K562 (cell line): ENCODE results near the gene CAMP. TPM values are rescaled to one million over a fixed set of nuclear protein-coding genes. Genes with fewer than 3 reads are reported as not detected.

ENCODE experiments used
- ATAC-seq: fragments of 200-7000 bp; cut with Tn5 transposase; 3 replicates; pipeline ENCODE4 v1.9.1; 2020; ENCODE audit warnings: moderate library complexity
- BruUV-seq: library from RNA; stranded (reverse); fragments of 400-500 nt; replicated peaks from 2 replicates; lab custom pipeline; 2021; lab: Mats Ljungman, UMichigan
- CTCF ChIA-PET: fragments of 300-600 bp; formaldehyde crosslinking; extraction: SDS; loops from one replicate; lab custom pipeline; 2021; ENCODE audit warnings: low intra/inter-chr PET ratio; lab: Yijun Ruan, JAX
- POLR2A ChIA-PET: fragments of 300-600, 350-650 bp; sonication (Branson Sonifier 250); formaldehyde crosslinking; extraction: SDS; loops from one replicate; lab custom pipeline; 2021; ENCODE audit warnings: antibody characterized with exemption, inconsistent platforms; lab: Yijun Ruan, JAX
- DNase-seq, 4 experiments: peaks; one replicate each; pipeline versions ENCODE4 v3.0.0 to v3.0.0-alpha.2; 2011 to 2018; ENCODE audit warnings: low spot score in 3 of 4, mixed read lengths in 3 of 4; ENCODE audit errors: extremely low read depth in 1 of 4
- FAIRE-seq: peaks from 2 replicates; lab custom pipeline; 2011; peaks lifted over from hg19 to GRCh38; lab: Jason Lieb, UNC
- H2AFZ ChIP-seq: 2 replicates; pipeline ENCODE4 v1.6.0; 2011; ENCODE audit warnings: low read depth, low read length, control low read depth, inconsistent platforms
- H3K27ac ChIP-seq: fragments of 200-600 bp; 3 replicates; pipeline ENCODE4 v1.8.0; 2011; ENCODE audit warnings: low read depth, mild to moderate bottlenecking, control low read depth, inconsistent platforms, low read length, moderate library complexity, mixed read lengths; ENCODE audit errors: extremely low read depth
- H3K27me3 ChIP-seq, 2 experiments: fragments of 300-600 bp in 1 of 2; 2 replicates in 1 of 2; 3 replicates in 1 of 2; pipeline versions ENCODE4 v1.6.0 to v1.8.0; 2011; ENCODE audit warnings: inconsistent platforms in 2 of 2, low read length in 2 of 2, mild to moderate bottlenecking in 1 of 2, mixed read lengths in 1 of 2, moderate library complexity in 1 of 2; ENCODE audit not compliant: control insufficient read depth in 2 of 2, insufficient read depth in 2 of 2
- H3K36me3 ChIP-seq: fragments of 300-600 bp; 3 replicates; pipeline ENCODE4 v1.8.0; 2011; ENCODE audit warnings: mild to moderate bottlenecking, low read length, inconsistent platforms; ENCODE audit not compliant: control insufficient read depth, insufficient read depth
- H3K4me1 ChIP-seq, 2 experiments: fragments of 200-600 bp in 1 of 2; replicated peaks in 1 of 2; 2 replicates in 1 of 2; 3 replicates in 1 of 2; pipeline versions ENCODE4 v1.5.1 to v1.8.0; 2011; ENCODE audit warnings: inconsistent platforms in 2 of 2, low read length in 2 of 2, mild to moderate bottlenecking in 1 of 2, mixed read lengths in 1 of 2, moderate library complexity in 1 of 2; ENCODE audit not compliant: control insufficient read depth in 2 of 2, insufficient read depth in 2 of 2
- H3K4me2 ChIP-seq: 2 replicates; pipeline ENCODE4 v1.6.1; 2011; ENCODE audit warnings: low read length, control low read depth, inconsistent platforms, mixed read lengths; ENCODE audit not compliant: insufficient read depth
- H3K4me3 ChIP-seq: fragments of 200-600 bp; sonication (generic), shearing (Covaris generic); 2 replicates; pipeline ENCODE4 v1.5.1; 2016; ENCODE audit warnings: control low read depth, inconsistent platforms
- H3K79me2 ChIP-seq: fragments of 200-600 bp; 3 replicates; pipeline ENCODE4 v1.8.0; 2011; ENCODE audit warnings: low read length, inconsistent platforms; ENCODE audit not compliant: control insufficient read depth, insufficient read depth
- H3K9ac ChIP-seq, 2 experiments: 2 replicates each; pipeline versions ENCODE4 v1.6.0 to v1.6.1; 2011; ENCODE audit warnings: low read depth in 2 of 2, low read length in 2 of 2, control low read depth in 1 of 2, inconsistent platforms in 1 of 2, mild to moderate bottlenecking in 1 of 2, mixed read lengths in 1 of 2; ENCODE audit not compliant: insufficient read depth in 1 of 2
- H3K9me1 ChIP-seq: one replicate; pipeline ENCODE4 v1.6.0; 2011; ENCODE audit warnings: inconsistent platforms, mild to moderate bottlenecking, low read length, moderate library complexity; ENCODE audit not compliant: control insufficient read depth, insufficient read depth
- H3K9me3 ChIP-seq: replicated peaks from 2 replicates; pipeline ENCODE4 v1.5.1; 2011; ENCODE audit warnings: low read depth, low read length, inconsistent platforms; ENCODE audit not compliant: control insufficient read depth, insufficient read depth
- H4K20me1 ChIP-seq: replicated peaks from 2 replicates; pipeline ENCODE4 v1.6.1; 2011; ENCODE audit warnings: low read length, inconsistent platforms, mixed read lengths; ENCODE audit not compliant: control insufficient read depth, insufficient read depth
- KAT2B ChIP-seq: IDR thresholded peaks from one replicate; pipeline ENCODE4 v1.6.1; 2012; ENCODE audit warnings: low read depth, mild to moderate bottlenecking, control low read depth, inconsistent platforms, low read length, moderate library complexity
- MAFF ChIP-seq: IDR thresholded peaks from 2 replicates; pipeline ENCODE4 v1.6.1; 2012; ENCODE audit warnings: low read length, improper control_type of control experiment
- SOX6 ChIP-seq: fragments of 450-650 bp; IDR thresholded peaks from 2 replicates; pipeline ENCODE4 v1.6.1; 2014; ENCODE audit warnings: mild to moderate bottlenecking
- WGBS: fragments of 100-300 bp; shearing (Covaris generic); methylation state at CpG from one replicate; pipeline ENCODE4 v1.1.6; 2016; ENCODE audit warnings: low coverage, mixed read lengths; ENCODE audit not compliant: insufficient coverage; ENCODE audit errors: missing lambda C conversion rate; 5-methylcytosine and 5-hydroxymethylcytosine counted together
- in situ Hi-C: fragments of 300-500 bp; cut with MboI; formaldehyde crosslinking; loops from 4 replicates; pipeline ENCODE4 v1.15.0; 2018; ENCODE audit warnings: inconsistent platforms, mixed read lengths
- intact Hi-C: fragments of 100-400 bp; cut with micrococcal nuclease; formaldehyde crosslinking; loops from 2 replicates; pipeline ENCODE4 v1.14.2; 2022
- polyA plus RNA-seq, 8 experiments: library from polyadenylated mRNA; depleted of rRNA in 4 of 8; stranded (reverse) in 5 of 8; unstranded in 3 of 8; fragments of >200 nt; fragmentation: Nextera tagmentation in 2 of 8; fragmentation: Illumina TruSeq in 1 of 8; extraction: Ambion mirVana in 2 of 8; extraction: Trizol in 1 of 8; gene quantifications; 2 replicates each; pipeline versions ENCODE4 v1.2.1 to v1.2.3, GENCODE V29; 2011 to 2014; ENCODE audit warnings: inconsistent platforms in 1 of 8, missing spikeins in 1 of 8
- total RNA-seq, 7 experiments: library from RNA; depleted of rRNA in 6 of 7; stranded (reverse); fragments of >200 nt in 6 of 7; fragmentation: Illumina TruSeq in 2 of 7; extraction: Trizol in 2 of 7; gene quantifications; 2 replicates each; pipeline versions ENCODE4 v1.2.1 to v1.2.3, GENCODE V29; 2011 to 2021; ENCODE audit warnings: low replicate concordance in 1 of 7
- TF ChIP-seq, protein P1 (sequence below): sonication (generic); formaldehyde crosslinking; IDR thresholded peaks from 2 replicates; pipeline ENCODE4 v1.8.0; 2022; ENCODE audit warnings: missing genetic modification reagents, mild to moderate bottlenecking, borderline replicate concordance
- TF ChIP-seq, protein P2 (sequence below): fragments of 250-450 bp; sonication (Bioruptor Pico); IDR thresholded peaks from 2 replicates; pipeline ENCODE4 v1.9.0; 2021; ENCODE audit warnings: mild to moderate bottlenecking, inconsistent platforms
- TF ChIP-seq, protein P3 (sequence below): sonication (generic); formaldehyde crosslinking; IDR thresholded peaks from 2 replicates; pipeline ENCODE4 v1.8.0; 2022; ENCODE audit warnings: mild to moderate bottlenecking, missing genetic modification reagents
- TF ChIP-seq, protein P4 (sequence below): fragments of 250-450 bp; sonication (Bioruptor Pico); IDR thresholded peaks from 2 replicates; pipeline ENCODE4 v1.9.0; 2021; ENCODE audit warnings: mild to moderate bottlenecking
- TF ChIP-seq, protein P5 (sequence below): sonication (generic); formaldehyde crosslinking; IDR thresholded peaks from 2 replicates; pipeline ENCODE4 v1.8.1; 2023; ENCODE audit warnings: mild to moderate bottlenecking, missing genetic modification reagents

Gene CAMP
- total and polyA plus RNA-seq, 9 of the 15 experiments (the other 6 are each of a cell fraction or from before 2014, with no cell fraction given): 0.22 TPM; not detected in 8

DNA sequence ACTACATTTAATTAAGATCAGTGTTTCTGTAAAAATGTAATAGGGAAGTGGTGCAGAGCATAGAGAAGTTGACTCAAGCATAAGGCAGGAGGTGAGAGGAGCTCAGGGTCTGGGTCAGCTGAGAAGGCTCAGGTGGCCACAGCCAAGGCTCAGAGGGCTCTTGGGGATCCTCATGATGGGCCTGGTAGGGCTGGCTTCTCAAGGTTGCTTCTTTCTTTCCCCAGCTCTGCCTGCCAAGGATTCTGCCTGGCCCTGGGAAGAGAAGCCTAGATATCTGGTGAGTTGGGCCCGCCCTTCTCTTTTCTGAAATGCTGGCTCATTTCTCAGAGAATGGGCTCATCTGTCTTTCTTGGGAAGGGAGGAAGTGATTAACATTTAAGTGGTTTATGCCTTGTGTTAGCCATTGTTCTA, 24.1 kb downstream of the CAMP start (continued):
- TF ChIP-seq MAFF (peak; percentile 27; the same call in 1 of the 2 replicates), SOX6 (peak; percentile 69)

DNA sequence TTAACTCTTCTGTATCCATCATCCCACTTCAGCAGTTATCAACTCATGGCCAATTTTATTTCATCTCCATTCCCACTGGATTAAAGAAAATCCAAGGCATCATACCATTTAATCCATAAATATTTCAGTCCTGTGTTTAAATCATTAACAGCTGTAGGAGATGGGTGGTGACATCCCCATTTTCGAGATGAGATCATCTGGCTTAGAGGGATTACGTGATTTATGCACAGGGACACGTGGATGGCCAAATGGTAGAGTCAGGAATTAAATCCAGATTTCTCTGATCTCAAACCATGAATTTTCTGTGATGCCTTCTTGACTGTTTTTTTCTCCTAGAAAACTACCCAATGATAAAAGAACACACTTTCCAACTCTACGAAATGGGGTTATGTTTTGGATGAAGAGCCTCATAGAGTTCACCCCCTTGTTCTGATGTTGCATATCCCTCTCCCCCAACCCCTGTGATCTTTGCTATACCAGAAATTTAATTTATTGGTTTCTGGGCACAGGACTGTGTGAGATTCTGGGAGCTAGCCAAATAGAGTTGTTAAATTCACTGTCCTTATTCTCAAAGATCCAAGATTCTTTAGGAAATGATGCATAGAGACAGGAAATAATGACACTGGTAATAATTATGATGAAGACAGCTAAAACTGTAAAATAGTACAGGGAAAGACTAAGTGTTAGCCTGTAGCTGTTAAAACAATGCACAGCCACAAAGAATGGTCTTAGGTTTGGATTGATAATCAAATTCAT, 25.0 kb downstream of the CAMP start:
- no peak overlapping the region for H3K9ac ChIP-seq
- POLR2A ChIA-PET: interaction anchor here (1.1 to 1.9 kb wide), 3 partner anchors 11 to 22 kb away, joined by 4 to 6 read pairs (median 5); no protein-coding TSS in a partner anchor
- CTCF ChIA-PET: no interaction called here
- DNase-seq (no peak), FAIRE-seq (no peak), ATAC-seq (no peak)
- H2AFZ ChIP-seq: no peak overlapping the region
- no peak overlapping the region for H3K4me2 ChIP-seq
- 83% methylated on average over 4 of the region's 4 CpGs for WGBS
- H3K36me3 ChIP-seq: peaks cover 42% of the 10 kb centered on the region
- TSS peak; percentile 17 for BruUV-seq
- H3K79me2 ChIP-seq: peaks cover 43% of the 10 kb centered on the region
- no peaks in the 10 kb centered on the region for H3K9me1 ChIP-seq
- peaks cover 5 to 17% of the 10 kb centered on the region in 2 experiments; a peak in 4 of 5 replicates for H3K4me1 ChIP-seq
- intact Hi-C loops (no loop called here), in situ Hi-C loops (no loop called here)
- H3K9me3 ChIP-seq: no peaks in the 10 kb centered on the region
- no peaks in the 10 kb centered on the region for H4K20me1 ChIP-seq
- no peak overlapping the region for H3K27ac ChIP-seq
- no peak overlapping the region for H3K4me3 ChIP-seq
- no peaks in the 10 kb centered on the region for H3K27me3 ChIP-seq
- TF ChIP-seq KAT2B: no peak
- TF ChIP-seq, protein P1, sequence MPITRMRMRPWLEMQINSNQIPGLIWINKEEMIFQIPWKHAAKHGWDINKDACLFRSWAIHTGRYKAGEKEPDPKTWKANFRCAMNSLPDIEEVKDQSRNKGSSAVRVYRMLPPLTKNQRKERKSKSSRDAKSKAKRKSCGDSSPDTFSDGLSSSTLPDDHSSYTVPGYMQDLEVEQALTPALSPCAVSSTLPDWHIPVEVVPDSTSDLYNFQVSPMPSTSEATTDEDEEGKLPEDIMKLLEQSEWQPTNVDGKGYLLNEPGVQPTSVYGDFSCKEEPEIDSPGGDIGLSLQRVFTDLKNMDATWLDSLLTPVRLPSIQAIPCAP (CRISPR knock-in tag): no peak
- TF ChIP-seq, protein P2, sequence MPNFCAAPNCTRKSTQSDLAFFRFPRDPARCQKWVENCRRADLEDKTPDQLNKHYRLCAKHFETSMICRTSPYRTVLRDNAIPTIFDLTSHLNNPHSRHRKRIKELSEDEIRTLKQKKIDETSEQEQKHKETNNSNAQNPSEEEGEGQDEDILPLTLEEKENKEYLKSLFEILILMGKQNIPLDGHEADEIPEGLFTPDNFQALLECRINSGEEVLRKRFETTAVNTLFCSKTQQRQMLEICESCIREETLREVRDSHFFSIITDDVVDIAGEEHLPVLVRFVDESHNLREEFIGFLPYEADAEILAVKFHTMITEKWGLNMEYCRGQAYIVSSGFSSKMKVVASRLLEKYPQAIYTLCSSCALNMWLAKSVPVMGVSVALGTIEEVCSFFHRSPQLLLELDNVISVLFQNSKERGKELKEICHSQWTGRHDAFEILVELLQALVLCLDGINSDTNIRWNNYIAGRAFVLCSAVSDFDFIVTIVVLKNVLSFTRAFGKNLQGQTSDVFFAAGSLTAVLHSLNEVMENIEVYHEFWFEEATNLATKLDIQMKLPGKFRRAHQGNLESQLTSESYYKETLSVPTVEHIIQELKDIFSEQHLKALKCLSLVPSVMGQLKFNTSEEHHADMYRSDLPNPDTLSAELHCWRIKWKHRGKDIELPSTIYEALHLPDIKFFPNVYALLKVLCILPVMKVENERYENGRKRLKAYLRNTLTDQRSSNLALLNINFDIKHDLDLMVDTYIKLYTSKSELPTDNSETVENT (CRISPR knock-in tag): no peak
- TF ChIP-seq, protein P3, sequence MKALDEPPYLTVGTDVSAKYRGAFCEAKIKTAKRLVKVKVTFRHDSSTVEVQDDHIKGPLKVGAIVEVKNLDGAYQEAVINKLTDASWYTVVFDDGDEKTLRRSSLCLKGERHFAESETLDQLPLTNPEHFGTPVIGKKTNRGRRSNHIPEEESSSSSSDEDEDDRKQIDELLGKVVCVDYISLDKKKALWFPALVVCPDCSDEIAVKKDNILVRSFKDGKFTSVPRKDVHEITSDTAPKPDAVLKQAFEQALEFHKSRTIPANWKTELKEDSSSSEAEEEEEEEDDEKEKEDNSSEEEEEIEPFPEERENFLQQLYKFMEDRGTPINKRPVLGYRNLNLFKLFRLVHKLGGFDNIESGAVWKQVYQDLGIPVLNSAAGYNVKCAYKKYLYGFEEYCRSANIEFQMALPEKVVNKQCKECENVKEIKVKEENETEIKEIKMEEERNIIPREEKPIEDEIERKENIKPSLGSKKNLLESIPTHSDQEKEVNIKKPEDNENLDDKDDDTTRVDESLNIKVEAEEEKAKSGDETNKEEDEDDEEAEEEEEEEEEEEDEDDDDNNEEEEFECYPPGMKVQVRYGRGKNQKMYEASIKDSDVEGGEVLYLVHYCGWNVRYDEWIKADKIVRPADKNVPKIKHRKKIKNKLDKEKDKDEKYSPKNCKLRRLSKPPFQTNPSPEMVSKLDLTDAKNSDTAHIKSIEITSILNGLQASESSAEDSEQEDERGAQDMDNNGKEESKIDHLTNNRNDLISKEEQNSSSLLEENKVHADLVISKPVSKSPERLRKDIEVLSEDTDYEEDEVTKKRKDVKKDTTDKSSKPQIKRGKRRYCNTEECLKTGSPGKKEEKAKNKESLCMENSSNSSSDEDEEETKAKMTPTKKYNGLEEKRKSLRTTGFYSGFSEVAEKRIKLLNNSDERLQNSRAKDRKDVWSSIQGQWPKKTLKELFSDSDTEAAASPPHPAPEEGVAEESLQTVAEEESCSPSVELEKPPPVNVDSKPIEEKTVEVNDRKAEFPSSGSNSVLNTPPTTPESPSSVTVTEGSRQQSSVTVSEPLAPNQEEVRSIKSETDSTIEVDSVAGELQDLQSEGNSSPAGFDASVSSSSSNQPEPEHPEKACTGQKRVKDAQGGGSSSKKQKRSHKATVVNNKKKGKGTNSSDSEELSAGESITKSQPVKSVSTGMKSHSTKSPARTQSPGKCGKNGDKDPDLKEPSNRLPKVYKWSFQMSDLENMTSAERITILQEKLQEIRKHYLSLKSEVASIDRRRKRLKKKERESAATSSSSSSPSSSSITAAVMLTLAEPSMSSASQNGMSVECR (CRISPR knock-in tag): no peak
- TF ChIP-seq, protein P4, sequence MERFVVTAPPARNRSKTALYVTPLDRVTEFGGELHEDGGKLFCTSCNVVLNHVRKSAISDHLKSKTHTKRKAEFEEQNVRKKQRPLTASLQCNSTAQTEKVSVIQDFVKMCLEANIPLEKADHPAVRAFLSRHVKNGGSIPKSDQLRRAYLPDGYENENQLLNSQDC (CRISPR knock-in tag): no peak
- TF ChIP-seq, protein P5, sequence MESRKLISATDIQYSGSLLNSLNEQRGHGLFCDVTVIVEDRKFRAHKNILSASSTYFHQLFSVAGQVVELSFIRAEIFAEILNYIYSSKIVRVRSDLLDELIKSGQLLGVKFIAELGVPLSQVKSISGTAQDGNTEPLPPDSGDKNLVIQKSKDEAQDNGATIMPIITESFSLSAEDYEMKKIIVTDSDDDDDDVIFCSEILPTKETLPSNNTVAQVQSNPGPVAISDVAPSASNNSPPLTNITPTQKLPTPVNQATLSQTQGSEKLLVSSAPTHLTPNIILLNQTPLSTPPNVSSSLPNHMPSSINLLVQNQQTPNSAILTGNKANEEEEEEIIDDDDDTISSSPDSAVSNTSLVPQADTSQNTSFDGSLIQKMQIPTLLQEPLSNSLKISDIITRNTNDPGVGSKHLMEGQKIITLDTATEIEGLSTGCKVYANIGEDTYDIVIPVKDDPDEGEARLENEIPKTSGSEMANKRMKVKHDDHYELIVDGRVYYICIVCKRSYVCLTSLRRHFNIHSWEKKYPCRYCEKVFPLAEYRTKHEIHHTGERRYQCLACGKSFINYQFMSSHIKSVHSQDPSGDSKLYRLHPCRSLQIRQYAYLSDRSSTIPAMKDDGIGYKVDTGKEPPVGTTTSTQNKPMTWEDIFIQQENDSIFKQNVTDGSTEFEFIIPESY (CRISPR knock-in tag): no peak
